HepG2 (cell line): ENCODE measurements around the gene MYD88. TPM values are rescaled to one million over a fixed set of nuclear protein-coding genes. Genes with fewer than 3 reads are reported as not detected.

Experiments used
- ADNP ChIP-seq: sonication (generic); formaldehyde crosslinking; IDR thresholded peaks from 2 replicates; pipeline ENCODE4 v1.4.0; 2020; ENCODE audit warnings: missing genetic modification reagents
- CEBPG ChIP-seq: IDR thresholded peaks from 2 replicates; pipeline ENCODE4 v1.6.1; 2016
- HCFC1 ChIP-seq: fragments of 150-350 bp; IDR thresholded peaks from 2 replicates; pipeline ENCODE4 v1.6.1; 2014; ENCODE audit warnings: low read depth, low read length
- MAFK ChIP-seq, 2 experiments: IDR thresholded peaks in 1 of 2; conservative IDR thresholded peaks in 1 of 2; 2 replicates each; pipeline ENCODE4 v1.6.1; 2011; ENCODE audit warnings: improper control_type of control experiment in 2 of 2, low read length in 2 of 2
- MEIS1 ChIP-seq: sonication (generic); formaldehyde crosslinking; IDR thresholded peaks from 2 replicates; pipeline ENCODE4 v1.9.0; 2021; ENCODE audit warnings: mild to moderate bottlenecking, missing genetic modification reagents, moderate library complexity, borderline replicate concordance
- NCOA2 ChIP-seq: sonication (generic); formaldehyde crosslinking; IDR thresholded peaks from 2 replicates; pipeline ENCODE4 v1.8.0; 2022; ENCODE audit warnings: inconsistent platforms
- SNAI1 ChIP-seq: sonication (generic); formaldehyde crosslinking; IDR thresholded peaks from 2 replicates; pipeline ENCODE4 v1.5.0; 2020; ENCODE audit warnings: mild to moderate bottlenecking, missing genetic modification reagents, borderline replicate concordance
- SRSF1 ChIP-seq: fragments of 200-400 bp; formaldehyde crosslinking; optimal IDR thresholded peaks from 2 replicates; pipeline ENCODE3; 2017; ENCODE audit warnings: mild to moderate bottlenecking, low read depth, low read length, moderate library complexity
- ZEB1 ChIP-seq: IDR thresholded peaks from 2 replicates; pipeline ENCODE4 v1.6.1; 2012; ENCODE audit warnings: mild to moderate bottlenecking, low read depth, inconsistent platforms; ENCODE audit not compliant: insufficient replicate concordance
- ZHX1 ChIP-seq: sonication (generic); formaldehyde crosslinking; IDR thresholded peaks from 2 replicates; pipeline ENCODE4 v1.8.1; 2022; ENCODE audit warnings: low read depth, mild to moderate bottlenecking, missing genetic modification reagents
- ZNF180 ChIP-seq: sonication (generic); formaldehyde crosslinking; IDR thresholded peaks from 2 replicates; pipeline ENCODE4 v1.4.0; 2020; ENCODE audit warnings: low read depth, missing genetic modification reagents, borderline replicate concordance
- ZNF230 ChIP-seq: sonication (generic); formaldehyde crosslinking; IDR thresholded peaks from 2 replicates; pipeline ENCODE4 v1.4.0; 2020; ENCODE audit warnings: mild to moderate bottlenecking, missing genetic modification reagents
- ZNF260 ChIP-seq: sonication (generic); formaldehyde crosslinking; IDR thresholded peaks from 2 replicates; pipeline ENCODE4 v1.4.0; 2020; ENCODE audit warnings: missing genetic modification reagents, low read depth, mild to moderate bottlenecking, borderline replicate concordance
- ZNF572 ChIP-seq: sonication (generic); formaldehyde crosslinking; IDR thresholded peaks from 2 replicates; pipeline ENCODE4 v1.5.1; 2020; ENCODE audit warnings: mild to moderate bottlenecking, missing genetic modification reagents
- ZNF598 ChIP-seq: sonication (generic); formaldehyde crosslinking; IDR thresholded peaks from 2 replicates; pipeline ENCODE4 v1.5.1; 2020; ENCODE audit warnings: mild to moderate bottlenecking, missing genetic modification reagents, borderline replicate concordance
- ZNF800 ChIP-seq: sonication (generic); formaldehyde crosslinking; IDR thresholded peaks from 2 replicates; pipeline ENCODE4 v1.4.0; 2020; ENCODE audit warnings: missing genetic modification reagents
- ZSCAN20 ChIP-seq: sonication (generic); formaldehyde crosslinking; IDR thresholded peaks from 2 replicates; pipeline ENCODE4 v1.4.0; 2020; ENCODE audit warnings: missing genetic modification reagents, mild to moderate bottlenecking, borderline replicate concordance
- polyA plus RNA-seq, 8 experiments: library from polyadenylated mRNA; depleted of rRNA in 3 of 8; stranded (reverse) in 7 of 8; unstranded in 1 of 8; fragments of >200 nt; fragmentation: Illumina TruSeq in 4 of 8; extraction: Trizol in 4 of 8; gene quantifications; 2 replicates each; pipeline versions ENCODE4 v1.2.1 to v1.2.3, GENCODE V29; 2011 to 2016; ENCODE audit warnings: low read depth in 4 of 8, missing spikeins in 1 of 8, mixed read lengths in 1 of 8; ENCODE audit not compliant: insufficient read depth in 1 of 8
- total RNA-seq, 5 experiments: library from RNA; depleted of rRNA; stranded (reverse); fragments of >200 nt; fragmentation: Illumina TruSeq; extraction: Trizol; gene quantifications; 2 replicates each; pipeline ENCODE4 v1.2.3, GENCODE V29; 2016; ENCODE audit warnings: low read depth in 1 of 5
- TF ChIP-seq, protein P1 (sequence below): sonication (generic); formaldehyde crosslinking; IDR thresholded peaks from 2 replicates; pipeline ENCODE4 v1.8.0; 2022; ENCODE audit warnings: missing genetic modification reagents, mild to moderate bottlenecking, borderline replicate concordance
- TF ChIP-seq, protein P2 (sequence below): sonication (generic); formaldehyde crosslinking; IDR thresholded peaks from 2 replicates; pipeline ENCODE4 v1.5.0; 2020; ENCODE audit warnings: missing genetic modification reagents, mild to moderate bottlenecking, borderline replicate concordance
- TF ChIP-seq, protein P3 (sequence below): IDR thresholded peaks from 2 replicates; pipeline ENCODE4 v1.6.1; 2016; ENCODE audit warnings: missing compliant biosample characterization, missing genetic modification reagents, borderline replicate concordance

Gene MYD88
- total and polyA plus RNA-seq, 2 of the 13 experiments (the other 11 are each of a cell fraction or from before 2014, with no cell fraction given), result 7.6 to 32.7 TPM

- TF ChIP-seq MAFK (conservative IDR thresholded peaks at IDR 0.05 in 1 of 2, IDR thresholded peaks at IDR 0.05 in 1 of 2; ENCODE audit: low read length in 2 of 2) (peak; percentile 1 to 31; a peak in 1 of 4 replicates), NCOA2 (CRISPR knock-in tag) (peak; percentile 89), HCFC1 (no peak), ZNF598 (CRISPR knock-in tag) (no peak; the same call in 1 of the 2 replicates), ZEB1 (no peak), ZSCAN20 (CRISPR knock-in tag) (no peak), ZNF180 (no peak), ZNF572 (peak; percentile 53; the same call in 1 of the 2 replicates), SNAI1 (CRISPR knock-in tag) (no peak), MEIS1 (peak; percentile 88), SRSF1 (no peak), ZNF260 (CRISPR knock-in tag) (no peak), ADNP (CRISPR knock-in tag) (no peak), CEBPG (CRISPR knock-in tag) (peak; percentile 87), ZNF230 (CRISPR knock-in tag) (no peak), ZHX1 (CRISPR knock-in tag) (no peak; the same call in 1 of the 2 replicates), ZNF800 (CRISPR knock-in tag) (peak; percentile 59; the same call in 1 of the 2 replicates)
- TF ChIP-seq, protein P1, sequence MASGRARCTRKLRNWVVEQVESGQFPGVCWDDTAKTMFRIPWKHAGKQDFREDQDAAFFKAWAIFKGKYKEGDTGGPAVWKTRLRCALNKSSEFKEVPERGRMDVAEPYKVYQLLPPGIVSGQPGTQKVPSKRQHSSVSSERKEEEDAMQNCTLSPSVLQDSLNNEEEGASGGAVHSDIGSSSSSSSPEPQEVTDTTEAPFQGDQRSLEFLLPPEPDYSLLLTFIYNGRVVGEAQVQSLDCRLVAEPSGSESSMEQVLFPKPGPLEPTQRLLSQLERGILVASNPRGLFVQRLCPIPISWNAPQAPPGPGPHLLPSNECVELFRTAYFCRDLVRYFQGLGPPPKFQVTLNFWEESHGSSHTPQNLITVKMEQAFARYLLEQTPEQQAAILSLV (CRISPR knock-in tag), result no peak
- TF ChIP-seq, protein P2, sequence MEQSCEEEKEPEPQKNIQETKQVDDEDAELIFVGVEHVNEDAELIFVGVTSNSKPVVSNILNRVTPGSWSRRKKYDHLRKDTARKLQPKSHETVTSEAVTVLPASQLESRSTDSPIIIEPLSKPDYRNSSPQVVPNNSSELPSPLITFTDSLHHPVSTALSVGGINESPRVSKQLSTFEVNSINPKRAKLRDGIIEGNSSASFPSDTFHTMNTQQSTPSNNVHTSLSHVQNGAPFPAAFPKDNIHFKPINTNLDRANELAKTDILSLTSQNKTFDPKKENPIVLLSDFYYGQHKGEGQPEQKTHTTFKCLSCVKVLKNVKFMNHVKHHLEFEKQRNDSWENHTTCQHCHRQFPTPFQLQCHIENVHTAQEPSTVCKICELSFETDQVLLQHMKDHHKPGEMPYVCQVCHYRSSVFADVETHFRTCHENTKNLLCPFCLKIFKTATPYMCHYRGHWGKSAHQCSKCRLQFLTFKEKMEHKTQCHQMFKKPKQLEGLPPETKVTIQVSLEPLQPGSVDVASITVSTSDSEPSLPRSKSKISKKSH, result no peak
- TF ChIP-seq, protein P3, sequence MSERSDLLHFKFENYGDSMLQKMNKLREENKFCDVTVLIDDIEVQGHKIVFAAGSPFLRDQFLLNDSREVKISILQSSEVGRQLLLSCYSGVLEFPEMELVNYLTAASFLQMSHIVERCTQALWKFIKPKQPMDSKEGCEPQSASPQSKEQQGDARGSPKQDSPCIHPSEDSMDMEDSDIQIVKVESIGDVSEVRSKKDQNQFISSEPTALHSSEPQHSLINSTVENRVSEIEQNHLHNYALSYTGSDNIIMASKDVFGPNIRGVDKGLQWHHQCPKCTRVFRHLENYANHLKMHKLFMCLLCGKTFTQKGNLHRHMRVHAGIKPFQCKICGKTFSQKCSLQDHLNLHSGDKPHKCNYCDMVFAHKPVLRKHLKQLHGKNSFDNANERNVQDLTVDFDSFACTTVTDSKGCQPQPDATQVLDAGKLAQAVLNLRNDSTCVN (CRISPR knock-in tag), result no peak
Observed at GRCh38 chr3:38133557-38134405, 4.7 kb upstream of the MYD88 start (continued).
